ENCODE measurements around the gene TCF4. TPM values are rescaled to one million over a fixed set of nuclear protein-coding genes. Genes with fewer than 3 reads are reported as not detected.

TCF4 gene
- total RNA-seq (2022; extraction: Qiagen RNA extraction; ENCODE audit: low read depth): 1.8 to 2.5 TPM (median 2.0 TPM) in 5 replicates

DNA sequence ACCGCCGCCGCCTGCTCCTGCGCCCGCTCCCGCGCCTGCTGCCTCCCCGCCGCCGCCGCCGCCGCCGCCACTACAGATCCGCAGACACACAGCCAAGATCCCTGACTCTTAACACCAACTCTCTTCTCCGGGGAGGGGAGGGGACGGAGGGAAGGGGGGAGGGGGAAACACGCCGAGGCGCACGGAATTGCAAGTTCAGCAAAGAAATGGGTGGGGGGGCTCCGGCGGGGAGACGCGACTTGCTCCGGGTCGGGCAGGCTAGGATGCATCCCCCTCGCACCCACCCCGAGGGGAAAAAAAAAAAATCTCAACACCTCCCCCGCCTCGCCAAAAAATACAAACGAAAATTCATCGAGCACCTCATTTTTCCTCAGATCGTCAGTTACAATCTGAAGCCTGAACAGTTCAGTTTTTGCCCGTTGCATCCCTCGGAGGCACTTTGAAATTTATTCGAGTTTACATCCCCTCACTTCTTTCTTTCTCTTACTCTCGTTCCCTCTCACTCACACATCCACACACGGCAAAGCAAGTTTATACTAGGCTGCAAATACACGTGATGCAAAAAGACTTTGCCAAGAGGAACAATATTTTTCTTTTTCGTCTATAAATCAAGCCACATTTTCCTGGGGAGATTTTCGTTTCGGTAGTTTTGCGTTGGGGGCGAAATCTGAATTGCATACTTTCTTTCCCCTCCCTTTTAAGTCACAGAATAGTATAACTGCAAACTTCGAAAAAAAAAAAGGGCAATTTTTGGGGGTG, at the start of gene TCF4:
TCF4 (minus strand) TSS at position 82 of the 759 bp plus-strand sequence. CDS start 1,076 bp downstream, outside the sequence.

Measured in A549 treated with RU486 at 1 μM for 4 hours (cell line).